ENCODE measurements around the gene KCNK7.

- TF ChIP-seq EZH2phosphoT487 (IDR thresholded peaks at IDR 0.05; ENCODE audit: insufficient read depth, low read depth), result no peak
- no peak for TF ChIP-seq EZH2 (IDR thresholded peaks at IDR 0.05; ENCODE audit: insufficient read depth, poor library complexity, severe bottlenecking)
Observed at GRCh38 chr11:65565624-65566453, 29.8 kb downstream of the KCNK7 start.

All from GM23248 (cell line).